GM23338 (cell line): ENCODE measurements around the gene SPTLC2.

Source experiments
- CREB1 ChIP-seq: fragments of 250-450 bp; sonication (Bioruptor Pico); IDR thresholded peaks from 2 replicates; pipeline ENCODE4 v1.5.0; 2020; ENCODE audit warnings: low read depth, mild to moderate bottlenecking, moderate library complexity
- CTCF ChIP-seq, 2 experiments: fragments of 200-600 bp in 1 of 2; sonication (generic) in 1 of 2; conservative IDR thresholded peaks; 2 replicates each; pipeline versions ENCODE4 v1.5.1 to v1.6.1; 2016 to 2017; ENCODE audit warnings: antibody characterized with exemption in 2 of 2, low read depth in 2 of 2, mild to moderate bottlenecking in 2 of 2, moderate library complexity in 1 of 2
- EZH2 ChIP-seq: fragments of 200-600 bp; sonication (generic); IDR thresholded peaks from one replicate; pipeline ENCODE4 v1.8.0; 2017; ENCODE audit warnings: antibody characterized with exemption, mild to moderate bottlenecking, low read depth; ENCODE audit not compliant: unreplicated experiment
- REST ChIP-seq: IDR thresholded peaks from one replicate; pipeline ENCODE4 v1.6.1; 2018; ENCODE audit warnings: antibody characterized with exemption; ENCODE audit not compliant: unreplicated experiment

- TF ChIP-seq CREB1 (CRISPR knock-in tag) (no peak), CTCF (conservative IDR thresholded peaks at IDR 0.05; ENCODE audit: low read depth in 2 of 2) (no peak), REST (no peak), EZH2 (no peak)
These were observed 93.3 kb downstream of the SPTLC2 start for GRCh38 chr14:77523109-77523508.
